Measurements from ENCODE around the gene CPB2. TPM values are rescaled to one million over a fixed set of nuclear protein-coding genes. Genes with fewer than 3 reads are reported as not detected.

Gene CPB2
- total RNA-seq, 4 donors from 2014 or later, result not detected

DNA sequence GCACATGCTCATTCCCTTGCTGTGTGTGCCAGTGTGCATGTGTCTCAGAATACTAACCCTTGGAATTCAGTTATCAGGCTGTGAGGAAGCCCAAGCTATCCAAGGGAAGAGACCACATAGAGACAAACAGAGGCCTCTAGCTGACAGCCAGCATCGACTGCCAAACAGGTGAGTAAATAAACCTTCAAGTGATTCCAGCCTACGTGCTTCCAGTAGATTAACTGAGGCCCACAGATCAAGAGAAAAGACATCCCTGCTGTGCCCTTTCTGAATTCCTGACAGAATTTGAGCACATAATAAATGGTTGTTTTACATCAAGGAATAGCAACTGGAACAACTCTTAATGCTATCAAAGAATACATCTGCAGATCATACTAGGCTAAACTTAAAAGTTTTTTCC, 69.8 kb downstream of the CPB2 start:
- no peak overlapping the region for H3K4me3 ChIP-seq

DNA sequence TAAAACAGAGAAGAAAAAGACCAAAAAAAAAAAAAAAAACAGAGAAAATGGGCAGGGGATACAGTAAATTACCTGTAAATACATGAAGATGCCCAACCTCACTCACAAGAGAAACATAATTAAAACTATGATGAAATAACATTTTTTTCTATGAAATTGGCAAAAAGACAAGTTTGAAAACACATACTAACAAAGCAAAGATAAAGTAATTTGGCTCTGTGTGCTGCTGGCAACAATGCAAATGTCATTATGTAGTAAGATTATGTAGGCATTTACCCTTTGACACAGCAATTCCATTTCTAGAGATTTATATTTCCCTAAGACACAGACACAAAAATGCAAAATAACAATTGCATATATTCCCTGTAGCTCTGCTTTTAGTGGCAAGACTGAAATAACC, 72.5 kb downstream of the CPB2 start:
- intact Hi-C loops (cut with DNase I; ENCODE audit: low total_unique reads), result no loop called here
- in situ Hi-C loops (cut with MboI; ENCODE audit: low pct_ligation_motif_present in 1 of 4, low pct_unique_long_range_greater_than_20kb in 1 of 4, low sequenced_read_pairs in 3 of 4), result no loop called here
- TF ChIP-seq CTCF (IDR thresholded peaks at IDR 0.05) (no peak), POLR2A (IDR thresholded peaks at IDR 0.05) (no peak), EP300 (IDR thresholded peaks at IDR 0.05; ENCODE audit: low read depth) (no peak), POLR2AphosphoS5 (IDR thresholded peaks at IDR 0.05) (no peak)
- Histone ChIP-seq H3K27ac (no peak overlapping the region), H3K36me3 (peaks cover 0 to 6% (median 0%) of the 10 kb centered on the region in 4 donors), H3K4me1 (no peaks in the 10 kb centered on the region), H3K27me3 (no peaks in the 10 kb centered on the region), H3K4me3 (no peak overlapping the region), H3K9me3 (peaks cover 0 to 6% of the 10 kb centered on the region in 2 donors)
- DNase-seq, result no peak

More for the DNA sequence above, 69.8 kb downstream of the CPB2 start:
- Histone ChIP-seq H3K36me3 (peaks cover 0 to 10% (median 5%) of the 10 kb centered on the region in 4 donors), H3K9me3 (peaks cover 0 to 4% of the 10 kb centered on the region in 2 donors), H3K27ac (no peak overlapping the region), H3K4me1 (no peaks in the 10 kb centered on the region), H3K27me3 (no peaks in the 10 kb centered on the region)
- no peak for TF ChIP-seq EP300 (IDR thresholded peaks at IDR 0.05; ENCODE audit: low read depth)
- no peak for TF ChIP-seq POLR2A (IDR thresholded peaks at IDR 0.05)
- TF ChIP-seq CTCF (IDR thresholded peaks at IDR 0.05), result no peak
- no peak for TF ChIP-seq POLR2AphosphoS5 (IDR thresholded peaks at IDR 0.05)
- intact Hi-C loops (cut with DNase I; ENCODE audit: low total_unique reads), result no loop called here
- WGBS, 2 donors (ENCODE audit: low coverage in 1 of 2), result 78% methylated on average over 2 of the region's 2 CpGs; no CpG with 5 or more reads in 1 of the 2 donors
- no peak for DNase-seq
- in situ Hi-C loops (cut with MboI; ENCODE audit: low pct_ligation_motif_present in 1 of 4, low pct_unique_long_range_greater_than_20kb in 1 of 4, low sequenced_read_pairs in 3 of 4), result no loop called here

DNA sequence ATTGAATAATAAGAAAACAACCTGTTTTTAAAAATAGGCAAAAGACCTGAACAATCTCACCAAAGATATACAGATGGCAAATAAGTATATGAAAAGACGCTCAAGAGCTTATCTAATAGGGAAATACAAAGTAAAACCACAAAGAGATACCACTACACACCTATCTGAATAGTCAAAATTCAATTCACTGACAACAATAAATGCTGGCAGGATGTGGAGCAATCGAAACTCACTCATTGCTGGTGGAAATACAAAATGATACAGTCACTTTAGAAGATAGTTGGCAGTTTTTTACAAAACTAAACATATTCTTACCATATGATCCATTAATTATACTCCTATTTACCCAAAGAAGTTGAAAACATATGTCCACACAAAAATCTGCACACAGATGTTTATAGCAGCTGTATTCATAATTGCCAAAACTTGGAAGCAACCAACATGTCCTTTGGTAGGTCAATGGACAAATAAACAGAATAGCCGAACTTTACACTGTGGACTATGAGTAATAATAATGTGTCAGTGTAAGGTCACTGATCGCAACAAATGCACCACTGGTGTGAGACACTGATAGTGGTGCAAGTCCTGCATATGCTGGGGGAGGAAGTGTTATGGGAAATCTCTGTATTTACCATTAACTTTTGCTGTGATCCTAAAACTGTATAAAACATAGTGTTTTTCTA, 73.1 kb downstream of the CPB2 start:
- H3K4me3 ChIP-seq, result no peak overlapping the region
- WGBS, 2 donors (ENCODE audit: low coverage in 1 of 2), result 90 to 93% methylated on average over 4 of the region's 4 CpGs
- in situ Hi-C loops (cut with MboI; ENCODE audit: low pct_ligation_motif_present in 1 of 4, low pct_unique_long_range_greater_than_20kb in 1 of 4, low sequenced_read_pairs in 3 of 4) (no loop called here), intact Hi-C loops (cut with DNase I; ENCODE audit: low total_unique reads) (no loop called here)
- no peak for DNase-seq
- no peak overlapping the region for H3K27ac ChIP-seq
- no peaks in the 10 kb centered on the region for H3K27me3 ChIP-seq
- no peak for TF ChIP-seq EP300 (IDR thresholded peaks at IDR 0.05; ENCODE audit: low read depth)
- no peak for TF ChIP-seq CTCF (IDR thresholded peaks at IDR 0.05)
- no peak for TF ChIP-seq POLR2AphosphoS5 (IDR thresholded peaks at IDR 0.05)
- TF ChIP-seq POLR2A (IDR thresholded peaks at IDR 0.05), result no peak
- H3K36me3 ChIP-seq, result peaks cover 0 to 6% (median 0%) of the 10 kb centered on the region in 4 donors
- peaks cover 0 to 6% of the 10 kb centered on the region in 2 donors for H3K9me3 ChIP-seq
- H3K4me1 ChIP-seq, result no peaks in the 10 kb centered on the region

- H3K9me3 ChIP-seq, result peaks cover 0 to 3% of the 10 kb centered on the region in 2 donors
- H3K4me3 ChIP-seq, result no peak overlapping the region
- no peak for TF ChIP-seq CTCF (IDR thresholded peaks at IDR 0.05)
- intact Hi-C loops (cut with DNase I; ENCODE audit: low total_unique reads), result no loop called here
- no peak overlapping the region for H3K27ac ChIP-seq
- no peaks in the 10 kb centered on the region for H3K4me1 ChIP-seq
- H3K36me3 ChIP-seq, result peaks cover 0 to 10% (median 2%) of the 10 kb centered on the region in 4 donors
- in situ Hi-C loops (cut with MboI; ENCODE audit: low pct_ligation_motif_present in 1 of 4, low pct_unique_long_range_greater_than_20kb in 1 of 4, low sequenced_read_pairs in 3 of 4), result no loop called here
- DNase-seq, result no peak
- no peaks in the 10 kb centered on the region for H3K27me3 ChIP-seq
- WGBS, 2 donors (ENCODE audit: low coverage in 1 of 2), result 96 to 99% methylated on average over 4 of the region's 4 CpGs
Measured at GRCh38 chr13:46025157-46025556, 79.7 kb downstream of the CPB2 start.

Measured in transverse colon (tissue), 4 donors.